UCSD-AML1 (cell line): ENCODE measurements around the gene PTTG1IP.

ENCODE experiments used
- DNase-seq: peaks from one replicate; lab custom pipeline; 2025; ENCODE audit not compliant: unreplicated experiment; lab: John Stamatoyannopoulos, UW

Gene PTTG1IP

GRCh38 chr21:44909719-44910118, 36.2 kb upstream of the PTTG1IP start:
- DNase-seq: no peak

GRCh38 chr21:44908908-44909307, 35.4 kb upstream of the PTTG1IP start:
- DNase-seq: no peak

- DNase-seq: peak; percentile 54
These were observed 34.7 kb upstream of the PTTG1IP start for GRCh38 chr21:44907966-44908895.

GRCh38 chr21:44907225-44907965, 33.9 kb upstream of the PTTG1IP start:
- DNase-seq: no peak

GRCh38 chr21:44905728-44906090, 32.2 kb upstream of the PTTG1IP start:
- DNase-seq: no peak

GRCh38 chr21:44905016-44905727, 31.7 kb upstream of the PTTG1IP start:
- DNase-seq: no peak

- no peak for DNase-seq
These were observed 30.8 kb upstream of the PTTG1IP start for GRCh38 chr21:44904141-44904923.

- DNase-seq: no peak
These were observed 30.2 kb upstream of the PTTG1IP start for GRCh38 chr21:44903689-44904088.

GRCh38 chr21:44903050-44903685, 29.7 kb upstream of the PTTG1IP start:
- no peak for DNase-seq

- DNase-seq: no peak
These were observed 29.0 kb upstream of the PTTG1IP start for GRCh38 chr21:44902268-44903049.

GRCh38 chr21:44901391-44902074, 28.0 kb upstream of the PTTG1IP start:
- no peak for DNase-seq

- DNase-seq: no peak
These were observed 27.2 kb upstream of the PTTG1IP start for GRCh38 chr21:44900559-44901251.

GRCh38 chr21:44899768-44900558, 26.5 kb upstream of the PTTG1IP start:
- DNase-seq: no peak

- no peak for DNase-seq
These were observed 25.6 kb upstream of the PTTG1IP start for GRCh38 chr21:44898851-44899767.

GRCh38 chr21:44898011-44898488, 24.6 kb upstream of the PTTG1IP start:
- no peak for DNase-seq

GRCh38 chr21:44897326-44898010, 24.0 kb upstream of the PTTG1IP start:
- peak; percentile 43 for DNase-seq
